ENCODE data around the gene FGD4.

FGD4 gene

DNA sequence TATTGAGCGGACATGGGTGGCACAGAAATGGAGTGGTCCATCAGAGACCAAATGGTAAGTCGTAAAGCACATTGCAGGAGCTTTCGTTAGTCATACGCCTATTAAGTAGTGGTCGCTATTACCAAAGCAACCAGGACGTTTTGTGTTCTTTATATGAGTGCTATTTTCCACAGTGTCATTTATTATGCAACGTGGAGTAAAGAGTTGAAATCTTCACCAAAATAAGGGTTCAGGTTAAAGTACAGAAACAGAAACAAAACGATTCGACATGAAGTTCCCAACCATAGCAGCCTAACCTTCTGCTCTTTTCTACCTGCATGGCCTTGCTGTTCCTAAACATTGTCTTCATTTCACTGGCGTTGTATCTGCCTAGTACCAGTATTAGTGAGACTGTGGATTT, 20.1 kb upstream of the FGD4 start:
- no peak for DNase-seq (ENCODE audit: extremely low read depth, insufficient read length)
- no peaks in the 10 kb centered on the region for H3K36me3 ChIP-seq (ENCODE audit: control insufficient read depth, insufficient read depth, low read length)
- TF ChIP-seq, protein P1, sequence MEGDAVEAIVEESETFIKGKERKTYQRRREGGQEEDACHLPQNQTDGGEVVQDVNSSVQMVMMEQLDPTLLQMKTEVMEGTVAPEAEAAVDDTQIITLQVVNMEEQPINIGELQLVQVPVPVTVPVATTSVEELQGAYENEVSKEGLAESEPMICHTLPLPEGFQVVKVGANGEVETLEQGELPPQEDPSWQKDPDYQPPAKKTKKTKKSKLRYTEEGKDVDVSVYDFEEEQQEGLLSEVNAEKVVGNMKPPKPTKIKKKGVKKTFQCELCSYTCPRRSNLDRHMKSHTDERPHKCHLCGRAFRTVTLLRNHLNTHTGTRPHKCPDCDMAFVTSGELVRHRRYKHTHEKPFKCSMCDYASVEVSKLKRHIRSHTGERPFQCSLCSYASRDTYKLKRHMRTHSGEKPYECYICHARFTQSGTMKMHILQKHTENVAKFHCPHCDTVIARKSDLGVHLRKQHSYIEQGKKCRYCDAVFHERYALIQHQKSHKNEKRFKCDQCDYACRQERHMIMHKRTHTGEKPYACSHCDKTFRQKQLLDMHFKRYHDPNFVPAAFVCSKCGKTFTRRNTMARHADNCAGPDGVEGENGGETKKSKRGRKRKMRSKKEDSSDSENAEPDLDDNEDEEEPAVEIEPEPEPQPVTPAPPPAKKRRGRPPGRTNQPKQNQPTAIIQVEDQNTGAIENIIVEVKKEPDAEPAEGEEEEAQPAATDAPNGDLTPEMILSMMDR (IDR thresholded peaks at IDR 0.05; ENCODE audit: insufficient read depth, low read length, poor library complexity, severe bottlenecking): no peak
- no peaks in the 10 kb centered on the region for H3K27me3 ChIP-seq (replicated peaks; ENCODE audit: control insufficient read depth, insufficient read depth, low read length)
- no peak overlapping the region for H3K4me3 ChIP-seq (replicated peaks; ENCODE audit: low read depth, low read length)

DNA sequence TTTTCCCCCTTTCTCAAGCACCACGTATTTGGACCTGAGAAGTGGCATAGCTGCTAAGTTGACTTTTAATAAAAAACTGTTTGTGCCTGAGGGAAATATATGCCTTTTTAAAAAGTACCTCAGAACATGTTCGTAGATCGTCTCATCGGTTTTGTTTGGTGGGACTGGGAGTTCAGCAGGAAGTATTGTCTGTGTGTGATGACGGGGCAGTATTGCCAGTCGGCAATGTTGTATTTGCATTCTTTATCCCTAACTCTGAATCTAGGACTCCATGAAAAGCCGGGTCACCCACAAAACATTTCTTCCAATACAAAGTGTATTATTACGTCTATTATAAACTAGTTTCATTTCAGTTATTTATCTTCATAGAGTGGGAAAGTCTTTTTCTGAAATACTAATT, 19.7 kb upstream of the FGD4 start:
- H3K27me3 ChIP-seq (replicated peaks; ENCODE audit: control insufficient read depth, insufficient read depth, low read length): no peaks in the 10 kb centered on the region
- H3K36me3 ChIP-seq (ENCODE audit: control insufficient read depth, insufficient read depth, low read length): no peaks in the 10 kb centered on the region
- TF ChIP-seq, protein P1 (IDR thresholded peaks at IDR 0.05; ENCODE audit: insufficient read depth, low read length, poor library complexity, severe bottlenecking): no peak
- H3K4me3 ChIP-seq (replicated peaks; ENCODE audit: low read depth, low read length): no peak overlapping the region
- DNase-seq (ENCODE audit: extremely low read depth, insufficient read length): no peak

DNA sequence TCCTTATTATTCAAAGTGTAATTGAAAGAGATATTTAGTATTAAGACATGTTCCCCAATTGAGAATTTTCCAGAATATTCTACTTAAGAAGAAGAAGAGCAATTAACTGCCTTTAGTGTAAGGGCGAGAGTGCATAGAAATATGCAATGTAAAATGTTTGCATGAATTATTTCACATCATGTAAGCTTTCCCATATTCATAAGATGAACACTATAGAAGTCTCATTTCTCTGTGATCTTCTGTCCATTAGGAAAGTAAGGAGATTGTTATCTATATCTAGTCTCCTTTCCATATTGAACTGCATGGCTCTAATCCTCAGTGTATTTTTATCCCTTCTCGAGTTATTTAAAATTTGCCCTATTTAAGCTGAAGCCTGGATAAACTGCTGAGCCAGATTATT, 17.1 kb upstream of the FGD4 start:
- no peak overlapping the region for H3K4me3 ChIP-seq (replicated peaks; ENCODE audit: low read depth, low read length)
- no peaks in the 10 kb centered on the region for H3K36me3 ChIP-seq (ENCODE audit: control insufficient read depth, insufficient read depth, low read length)
- H3K27me3 ChIP-seq (replicated peaks; ENCODE audit: control insufficient read depth, insufficient read depth, low read length): no peaks in the 10 kb centered on the region
- TF ChIP-seq, protein P1 (IDR thresholded peaks at IDR 0.05; ENCODE audit: insufficient read depth, low read length, poor library complexity, severe bottlenecking): no peak
- no peak for DNase-seq (ENCODE audit: extremely low read depth, insufficient read length)

DNA sequence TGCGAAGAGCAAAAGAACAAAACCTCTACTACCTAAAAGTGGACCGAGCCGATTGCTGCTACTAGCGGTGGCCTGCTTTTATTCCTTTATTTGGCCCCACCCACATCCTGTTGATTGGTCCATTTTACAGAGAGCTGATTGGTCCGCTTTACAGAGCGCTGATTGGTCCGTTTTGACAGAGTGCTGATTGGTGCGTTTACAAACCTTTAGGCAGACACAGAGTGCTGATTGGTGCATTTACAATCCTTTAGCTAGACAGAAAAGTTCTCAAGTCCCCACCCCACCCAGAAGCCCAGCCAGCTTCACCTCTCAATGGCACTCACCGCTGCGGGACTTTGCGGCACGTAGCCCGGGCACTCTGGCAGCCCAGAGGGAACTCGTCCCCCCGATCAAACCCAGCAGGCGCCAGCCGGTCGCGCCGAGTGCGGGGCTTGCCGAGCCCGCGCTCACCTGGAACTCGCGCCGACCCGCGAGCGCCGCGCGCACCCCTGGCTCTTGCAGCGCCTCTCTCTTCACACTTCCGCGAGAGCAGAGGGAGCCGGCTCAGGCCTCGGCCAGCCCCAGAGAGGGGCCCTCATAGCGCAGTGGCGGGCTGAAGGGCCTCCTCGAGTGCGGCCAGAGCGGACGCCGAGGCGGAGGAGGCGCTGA, 8.7 kb upstream of the FGD4 start:
- TF ChIP-seq, protein P1 (IDR thresholded peaks at IDR 0.05; ENCODE audit: insufficient read depth, low read length, poor library complexity, severe bottlenecking): no peak
- H3K4me3 ChIP-seq (replicated peaks; ENCODE audit: low read depth, low read length): no peak overlapping the region
- H3K36me3 ChIP-seq (ENCODE audit: control insufficient read depth, insufficient read depth, low read length): no peaks in the 10 kb centered on the region
- no peaks in the 10 kb centered on the region for H3K27me3 ChIP-seq (replicated peaks; ENCODE audit: control insufficient read depth, insufficient read depth, low read length)
- peak; percentile 43 for DNase-seq (ENCODE audit: extremely low read depth, insufficient read length)

DNA sequence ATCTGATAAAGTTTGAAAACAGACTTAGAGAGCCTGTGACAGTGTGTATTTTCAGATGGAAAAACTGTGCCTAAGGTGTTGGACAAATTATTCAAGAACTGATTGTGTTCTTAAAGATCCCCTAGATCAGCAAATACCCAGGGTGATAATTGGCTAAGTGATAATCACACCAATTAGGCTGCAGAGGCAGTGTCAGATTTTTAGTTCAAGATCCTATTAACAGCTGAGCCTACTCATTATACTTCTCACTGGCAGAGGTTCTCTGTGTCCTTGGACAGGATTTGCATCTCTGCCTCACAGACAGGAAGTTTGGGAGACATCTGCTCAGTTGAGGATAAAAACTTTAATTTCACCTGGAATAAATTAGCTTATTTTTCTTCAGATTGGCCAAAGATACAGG, 4.3 kb upstream of the FGD4 start:
- H3K4me3 ChIP-seq (replicated peaks; ENCODE audit: low read depth, low read length): no peak overlapping the region
- H3K36me3 ChIP-seq (ENCODE audit: control insufficient read depth, insufficient read depth, low read length): no peaks in the 10 kb centered on the region
- no peaks in the 10 kb centered on the region for H3K27me3 ChIP-seq (replicated peaks; ENCODE audit: control insufficient read depth, insufficient read depth, low read length)
- DNase-seq (ENCODE audit: extremely low read depth, insufficient read length): no peak
- TF ChIP-seq, protein P1 (IDR thresholded peaks at IDR 0.05; ENCODE audit: insufficient read depth, low read length, poor library complexity, severe bottlenecking): no peak

DNA sequence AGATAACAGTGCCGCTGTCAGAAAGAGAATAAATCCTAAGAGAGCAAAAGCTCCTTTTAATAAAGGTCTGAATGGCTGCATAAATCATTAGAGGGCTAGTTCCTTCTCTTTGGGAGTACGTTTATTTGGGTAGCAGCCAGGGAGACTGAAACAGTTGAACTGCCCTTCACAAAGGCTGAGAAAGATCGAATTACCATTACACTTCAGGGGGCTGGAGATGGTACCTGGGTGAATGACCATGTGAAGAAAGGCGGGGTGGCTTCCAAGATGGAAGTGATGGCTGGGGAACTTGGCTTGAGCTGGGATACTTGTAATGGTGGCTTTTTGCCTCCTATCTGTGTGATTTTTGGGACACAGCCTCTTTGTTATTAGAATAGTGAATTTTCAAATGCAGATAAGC, 1.7 kb upstream of the FGD4 start:
- Histone ChIP-seq H3K27me3 (replicated peaks; ENCODE audit: control insufficient read depth, insufficient read depth, low read length) (no peaks in the 10 kb centered on the region), H3K4me3 (replicated peaks; ENCODE audit: low read depth, low read length) (no peak overlapping the region), H3K36me3 (ENCODE audit: control insufficient read depth, insufficient read depth, low read length) (no peaks in the 10 kb centered on the region)
- DNase-seq (ENCODE audit: extremely low read depth, insufficient read length): no peak
- TF ChIP-seq, protein P1 (IDR thresholded peaks at IDR 0.05; ENCODE audit: insufficient read depth, low read length, poor library complexity, severe bottlenecking): no peak
